Stimulated activated CD8-positive, alpha-beta memory T cell treated with anti-CD3 and anti-CD28 coated beads, Interleukin-7, amount 100 ng/mL, for 1 hour (primary cell): ENCODE results near the gene LYRM1.

Experiments used
- DNase-seq, 2 donors: peaks; one replicate each; pipeline ENCODE4 v3.0.0-alpha.2; 2020; ENCODE audit warnings: low read depth in 2 of 2

The LYRM1 gene

DNA sequence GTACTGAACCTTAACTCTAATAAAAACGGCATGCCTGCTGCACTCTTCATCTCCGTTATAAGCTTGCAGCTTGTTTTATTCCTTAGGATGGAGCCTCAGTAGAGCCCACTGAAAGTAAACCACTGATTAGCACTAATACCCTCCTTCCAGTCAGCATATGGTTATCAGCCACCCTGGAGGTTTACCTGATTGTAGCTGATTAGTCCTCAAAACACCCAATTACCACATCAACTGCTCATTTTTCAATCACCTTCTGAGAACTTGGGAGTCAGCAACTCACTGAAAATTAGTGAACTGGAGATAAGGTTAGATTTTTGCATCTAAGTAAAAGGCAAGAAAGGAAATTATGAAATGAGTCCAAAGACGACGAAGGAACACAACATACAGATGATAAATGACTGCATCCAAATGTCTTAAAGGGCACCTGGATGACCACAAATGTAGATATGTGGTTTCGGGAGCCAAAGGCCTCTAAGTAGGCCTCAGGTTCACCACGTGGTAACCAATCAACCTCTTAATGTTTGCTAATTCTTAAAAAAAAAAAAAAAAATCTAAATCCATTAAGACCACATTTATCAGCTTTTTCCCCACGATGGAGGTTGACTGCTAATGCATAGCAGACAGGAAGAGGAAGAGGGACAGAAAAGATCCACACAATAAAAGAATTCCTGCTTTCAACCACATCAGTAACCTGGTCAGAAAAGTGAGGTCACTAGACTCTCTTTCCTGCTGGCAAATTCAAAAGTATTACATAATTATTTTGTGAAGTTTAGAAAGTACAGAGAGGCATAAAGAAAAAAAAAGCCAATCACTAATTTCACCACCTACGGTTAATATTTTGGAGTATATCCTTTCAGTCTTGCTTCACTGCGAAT lies 28.4 kb upstream of the LYRM1 start:
- DNase-seq = no peak

DNA sequence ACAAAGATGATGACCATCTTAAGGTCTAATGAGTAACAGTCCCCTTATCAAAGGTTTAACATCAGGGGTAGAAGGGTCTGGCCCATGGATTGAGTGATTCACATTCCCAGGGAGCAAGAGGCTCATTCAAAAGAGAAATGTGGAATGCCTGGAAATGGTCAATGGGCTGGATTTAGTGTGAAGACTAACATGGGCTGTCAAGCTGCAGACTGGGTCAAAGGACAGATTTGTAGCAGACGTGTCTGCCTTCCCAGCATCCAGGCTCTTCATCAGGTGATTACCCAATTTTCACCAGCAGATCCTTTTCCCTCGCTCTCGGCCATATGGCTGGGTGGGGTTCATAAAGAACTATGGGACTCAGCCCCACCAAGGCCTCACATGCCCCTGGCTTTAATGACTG lies 27.2 kb upstream of the LYRM1 start:
- no peak for DNase-seq

DNA sequence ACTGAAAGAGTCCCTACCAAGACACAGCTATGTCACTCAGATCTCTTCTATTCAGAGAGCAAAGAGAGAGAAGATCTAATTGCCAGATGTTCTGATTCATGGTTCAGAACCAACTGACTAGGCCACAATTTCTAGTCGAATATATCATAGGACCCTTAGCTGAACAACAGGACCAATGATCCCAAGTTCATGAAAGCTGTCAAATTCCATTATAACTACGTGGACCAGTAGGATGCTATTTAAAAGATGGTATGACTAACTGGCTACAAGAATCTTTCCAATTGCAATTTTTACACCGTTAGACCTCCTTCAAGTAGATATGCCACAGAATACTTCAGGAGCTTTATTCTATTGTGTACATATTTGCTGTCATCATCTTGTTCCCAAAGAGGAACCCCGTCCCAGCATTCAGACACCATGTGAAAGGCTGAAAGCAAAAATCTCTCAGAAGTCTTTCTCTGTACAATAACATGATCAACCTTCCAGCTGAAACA lies 26.4 kb upstream of the LYRM1 start:
- no peak for DNase-seq

DNA sequence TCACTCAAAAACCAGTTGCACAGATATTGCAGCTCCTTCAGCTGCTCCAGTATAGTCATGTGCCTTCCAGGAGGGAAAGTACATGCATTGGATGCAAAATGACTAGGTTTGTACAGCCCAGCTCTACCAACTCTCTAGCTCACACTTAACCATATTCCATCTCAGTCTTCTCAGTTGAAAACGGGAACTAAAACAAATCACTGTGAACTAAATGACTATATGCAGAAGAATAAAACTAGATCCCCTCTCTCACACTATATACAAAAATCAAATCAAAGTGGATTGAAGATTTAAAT lies 25.3 kb upstream of the LYRM1 start:
- no peak for DNase-seq

DNA sequence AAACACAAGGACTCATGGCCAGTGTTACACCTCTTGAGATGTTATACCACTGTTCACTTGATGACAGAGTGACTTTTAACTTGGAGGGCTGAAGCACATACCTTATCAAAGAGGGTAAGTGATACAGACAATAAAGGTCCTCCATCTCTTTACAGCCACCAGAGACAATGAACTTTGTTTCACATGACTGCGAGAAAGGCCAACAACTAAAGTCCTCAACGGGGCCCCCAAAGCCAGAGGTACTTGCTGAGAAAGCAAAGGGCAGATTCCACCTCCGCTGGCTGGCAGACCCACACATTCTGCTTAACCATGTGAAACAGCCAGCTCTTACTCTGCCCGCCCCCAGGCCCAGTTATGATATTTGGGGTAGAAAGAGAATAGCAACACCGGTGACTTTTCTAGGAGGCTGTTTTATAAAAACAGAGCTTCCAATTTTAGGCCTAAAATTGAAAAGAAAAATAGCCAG lies 21.9 kb upstream of the LYRM1 start:
- DNase-seq = no peak

DNA sequence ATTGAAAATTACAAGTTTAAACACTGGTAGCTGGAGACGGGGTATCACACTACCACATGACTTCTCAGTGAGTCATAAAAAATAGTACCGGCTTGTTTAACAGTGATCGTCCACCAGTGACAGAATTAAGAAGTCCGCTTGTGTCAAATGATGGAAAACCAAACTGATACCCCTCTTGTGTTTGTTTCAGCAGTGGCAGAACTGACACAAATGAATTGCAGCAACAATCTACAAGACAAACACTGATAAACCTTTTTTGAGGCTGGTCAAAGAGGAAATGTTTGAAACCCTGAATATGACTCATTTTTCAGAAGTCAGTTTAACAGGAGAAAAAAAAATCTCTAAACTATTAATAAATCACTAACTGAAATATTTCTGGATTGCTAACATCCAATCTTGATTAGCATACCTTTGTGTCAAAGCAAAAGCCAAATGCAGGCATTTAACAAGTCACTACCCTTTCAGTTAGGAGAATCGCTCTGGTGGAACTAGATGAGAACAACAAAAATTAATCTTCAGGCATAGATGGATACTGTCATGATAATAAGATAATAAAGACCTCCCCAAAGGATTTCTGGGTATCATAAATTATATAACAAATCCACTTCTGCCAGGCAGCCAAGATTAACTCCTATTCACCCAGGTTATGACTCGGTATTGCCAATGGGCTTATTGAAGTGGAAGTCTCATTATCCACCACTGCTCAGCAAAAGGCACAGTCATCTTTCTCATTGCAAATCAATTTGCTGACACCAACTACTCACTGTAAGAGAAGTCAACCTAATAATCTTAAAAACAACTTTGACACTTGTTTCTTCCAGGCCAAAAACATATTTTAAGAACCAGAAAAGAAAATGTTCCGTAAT lies 21.2 kb upstream of the LYRM1 start:
- no peak for DNase-seq

DNA sequence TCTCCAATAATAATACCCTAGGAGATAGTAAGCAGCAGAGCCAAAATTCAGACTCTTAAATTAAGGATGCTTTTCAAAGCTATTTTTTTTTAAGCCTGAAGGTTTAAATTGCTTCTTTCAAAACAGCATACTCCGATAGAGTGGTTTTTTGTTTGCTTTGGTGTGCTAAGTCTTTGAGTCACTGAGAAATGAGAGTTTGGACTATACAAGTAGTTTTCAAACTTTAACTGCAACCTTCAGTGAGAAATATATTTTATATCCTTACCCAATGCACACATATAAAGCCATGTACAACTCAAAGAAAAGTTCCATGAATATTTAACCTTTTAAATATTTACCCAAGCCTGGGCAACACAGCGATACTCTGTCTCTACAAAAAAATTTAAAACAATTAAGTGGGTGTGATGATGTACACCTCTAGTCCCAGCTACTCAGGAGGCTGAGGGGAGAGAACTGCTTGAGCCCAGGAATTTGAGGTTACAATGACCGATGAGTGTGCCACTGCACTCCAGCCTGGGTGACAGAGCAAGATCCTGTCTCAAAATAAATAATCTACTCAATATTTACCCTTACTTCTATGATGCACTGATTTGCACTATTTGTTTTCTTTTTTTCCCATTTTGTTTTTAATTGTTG lies 19.6 kb upstream of the LYRM1 start:
- DNase-seq = no peak

DNA sequence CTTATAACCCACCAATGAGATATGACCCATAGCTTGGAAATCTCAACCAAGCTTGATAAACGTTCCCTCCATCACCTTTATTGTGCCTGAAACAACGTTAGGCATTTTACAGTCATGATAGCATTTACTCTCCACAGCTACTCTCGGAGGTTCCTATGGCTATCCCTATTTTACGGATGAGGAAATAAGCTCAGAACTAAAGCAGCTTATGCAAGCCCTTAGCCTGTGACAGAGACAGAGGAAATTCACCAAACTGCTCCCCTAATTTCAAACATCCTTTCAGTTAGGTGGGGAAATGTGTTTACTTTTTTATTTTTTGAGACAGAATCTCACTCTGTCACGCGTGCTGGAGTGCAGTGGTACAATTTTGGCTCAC lies 19.1 kb upstream of the LYRM1 start:
- no peak for DNase-seq

DNA sequence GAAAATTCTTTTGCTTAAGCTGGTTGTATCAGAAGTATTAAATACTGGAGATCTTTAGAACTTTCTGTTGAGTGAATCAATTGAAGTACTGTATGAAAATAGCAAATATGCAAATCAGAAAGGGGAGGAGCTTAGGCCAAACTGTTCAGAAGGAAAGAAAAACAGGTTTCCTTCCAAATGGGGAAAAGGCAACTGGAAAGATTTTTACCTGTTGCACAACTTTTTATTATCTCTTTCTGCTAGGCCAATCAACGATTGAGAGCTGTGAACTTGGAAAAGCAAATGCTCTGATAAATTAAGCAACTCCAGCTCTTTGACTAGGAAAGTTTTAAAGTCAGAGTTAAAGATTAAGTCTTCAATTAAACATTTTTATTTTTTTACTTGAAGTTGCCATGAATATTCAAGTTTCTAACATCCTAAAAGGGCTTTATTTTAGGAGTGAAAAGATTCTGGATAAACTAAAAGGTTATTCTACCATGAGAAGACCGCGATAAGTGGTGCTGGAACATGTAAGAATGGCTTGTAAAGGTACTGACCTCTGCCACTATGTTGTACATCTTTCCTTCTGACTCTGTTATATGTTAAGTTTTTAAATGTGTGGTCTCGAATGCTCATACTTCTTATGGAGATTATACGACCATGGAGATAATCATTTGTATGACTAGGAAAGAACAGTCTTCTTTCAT lies 16.9 kb upstream of the LYRM1 start:
- DNase-seq = no peak

DNA sequence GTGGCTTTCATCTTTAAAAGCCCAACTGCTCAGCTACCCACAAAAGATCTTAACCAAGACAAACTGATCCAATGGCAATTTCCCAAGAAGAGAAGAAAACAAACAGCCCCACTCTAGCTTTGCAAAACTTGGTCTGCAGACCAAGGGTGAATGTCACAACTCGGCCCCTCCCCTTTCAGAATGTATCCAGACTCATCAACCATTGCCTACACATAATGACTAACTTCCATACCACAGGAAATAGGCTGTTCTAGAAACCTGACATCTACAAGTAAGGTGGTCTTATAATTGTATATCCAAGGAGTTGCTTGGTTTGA lies 16.4 kb upstream of the LYRM1 start:
- DNase-seq = no peak

DNA sequence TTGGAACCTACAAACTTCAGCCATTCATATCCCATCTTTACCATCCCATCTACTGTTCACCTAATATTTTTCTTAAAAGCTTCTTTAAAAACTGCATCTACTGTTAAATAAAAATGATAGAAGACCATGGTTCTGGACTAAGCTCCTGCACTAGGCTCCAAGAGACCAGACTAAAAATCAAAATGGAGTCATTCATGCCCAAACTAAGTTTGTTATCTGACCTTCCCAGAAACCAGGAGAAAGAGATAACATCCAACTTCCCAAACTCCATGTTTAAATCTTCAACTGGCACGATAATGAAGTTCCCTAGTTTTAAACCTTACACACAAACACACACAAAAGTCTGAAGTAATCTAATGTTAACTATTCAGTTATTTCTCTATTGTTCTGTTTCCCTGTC lies 14.3 kb upstream of the LYRM1 start:
- DNase-seq = no peak

DNA sequence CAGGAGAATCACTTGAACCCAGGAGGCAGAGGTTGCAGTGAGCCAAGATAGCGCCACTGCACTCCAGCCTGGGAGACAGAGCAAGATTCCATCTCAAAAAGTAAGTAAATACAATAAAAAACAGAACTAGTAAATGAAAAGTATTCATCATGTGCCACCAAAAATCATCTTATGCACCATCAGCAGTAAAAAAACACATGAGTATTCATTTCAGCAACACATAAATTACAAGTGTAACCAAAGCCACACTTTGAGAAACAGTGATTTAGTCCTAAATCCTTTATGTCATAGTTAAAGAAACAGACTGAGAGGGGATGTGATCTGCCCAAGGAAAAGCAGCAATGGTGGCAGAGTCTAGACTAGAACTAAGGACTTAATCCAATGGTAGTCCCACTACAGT lies 13.4 kb upstream of the LYRM1 start:
- no peak for DNase-seq

DNA sequence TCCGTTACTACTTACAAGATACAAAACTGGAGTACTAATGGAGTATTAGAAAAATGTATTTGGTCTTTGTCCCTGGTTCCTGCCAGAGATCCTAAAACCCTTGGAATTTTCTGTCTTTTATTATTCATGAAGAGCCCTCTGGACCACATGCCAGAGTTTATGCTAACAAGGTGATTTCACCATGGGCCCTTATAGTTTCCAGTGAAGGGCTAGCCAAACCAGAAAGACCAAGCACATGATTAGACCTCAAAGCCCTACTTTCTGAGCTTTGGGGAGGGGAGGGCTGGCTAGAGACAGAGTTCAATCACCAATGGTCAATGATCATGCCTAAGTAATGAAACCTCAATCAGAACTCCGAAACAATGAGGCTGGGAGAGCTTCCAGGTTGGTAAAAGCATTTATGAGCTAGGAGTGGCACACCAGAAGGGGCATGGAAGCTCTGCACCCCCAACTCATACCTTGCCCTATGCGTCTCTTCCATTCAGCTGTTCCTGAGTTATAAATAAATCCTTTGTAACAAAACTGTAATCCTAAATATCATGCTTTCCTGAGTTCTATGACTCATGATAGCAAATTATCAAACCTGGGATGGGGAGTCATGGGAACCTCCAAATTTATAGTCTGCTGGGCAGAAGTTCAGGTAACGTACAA lies 10.8 kb upstream of the LYRM1 start:
- no peak for DNase-seq

DNA sequence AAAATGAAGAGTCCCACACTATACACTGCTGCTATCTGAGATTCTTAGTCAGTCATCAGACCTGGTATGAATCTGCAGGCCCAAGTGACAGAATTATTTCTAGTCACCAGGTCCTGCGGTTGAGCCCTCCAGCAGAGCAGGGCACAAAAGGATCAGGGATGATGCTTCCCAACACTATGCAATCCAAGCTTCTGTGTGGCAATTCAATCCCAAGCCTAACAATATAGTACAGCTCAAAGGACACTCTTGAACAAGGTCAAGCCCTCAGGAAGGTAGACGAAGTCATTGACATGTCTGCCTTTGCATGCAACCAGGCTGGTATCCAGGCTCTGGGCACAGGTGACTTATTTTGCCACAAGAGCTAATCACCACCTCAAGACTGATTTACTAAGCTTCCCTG lies 6.2 kb upstream of the LYRM1 start:
- DNase-seq = no peak

DNA sequence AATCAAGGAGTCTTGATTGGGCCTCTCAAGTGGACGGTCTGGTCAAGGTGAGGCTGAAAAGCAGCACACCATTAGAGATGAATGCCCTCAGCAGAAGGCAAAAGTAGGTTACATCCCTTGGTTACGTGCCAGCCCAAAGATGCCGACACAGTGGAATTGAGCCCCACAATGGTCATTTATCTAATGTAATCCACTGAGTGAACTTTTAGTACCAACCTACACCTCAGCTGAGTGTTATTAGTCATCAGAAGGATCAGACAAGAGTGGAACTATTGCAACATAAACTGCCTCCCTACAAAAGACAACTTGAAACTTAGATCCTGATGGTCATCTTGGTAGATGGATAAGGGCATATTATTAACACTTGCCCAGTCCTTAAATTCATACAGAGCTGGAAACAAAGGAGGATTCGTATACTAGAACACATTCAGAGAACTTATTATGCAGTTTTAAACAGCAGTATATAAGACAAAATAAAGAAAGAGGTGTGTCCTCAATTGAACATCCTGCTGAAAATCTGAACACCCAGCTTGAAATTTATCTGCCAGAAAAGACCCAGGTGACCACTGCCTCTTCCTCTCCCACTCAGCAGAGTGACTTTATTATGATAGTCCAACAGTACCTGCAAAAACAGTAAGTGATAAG lies 3.2 kb upstream of the LYRM1 start:
- DNase-seq = no peak

DNA sequence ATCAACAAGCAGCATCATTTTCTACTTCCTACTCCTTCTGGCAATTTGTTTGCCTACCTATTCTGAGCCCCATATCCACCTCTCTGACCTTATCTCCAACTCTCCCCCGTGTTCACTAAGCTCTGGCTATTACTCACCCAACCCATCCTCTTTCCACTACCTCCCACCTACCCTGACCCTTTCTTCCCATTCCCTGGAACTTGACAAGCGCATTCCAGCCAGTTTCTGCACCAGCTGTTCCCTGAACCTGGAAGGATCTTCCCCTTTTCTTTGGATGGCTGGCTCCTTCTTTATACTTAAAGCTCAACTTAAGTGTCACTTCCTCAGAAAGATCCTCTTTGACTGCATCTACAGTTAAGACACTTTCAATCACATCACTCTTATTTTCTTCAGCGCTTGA lies 2.6 kb upstream of the LYRM1 start:
- no peak for DNase-seq

DNA sequence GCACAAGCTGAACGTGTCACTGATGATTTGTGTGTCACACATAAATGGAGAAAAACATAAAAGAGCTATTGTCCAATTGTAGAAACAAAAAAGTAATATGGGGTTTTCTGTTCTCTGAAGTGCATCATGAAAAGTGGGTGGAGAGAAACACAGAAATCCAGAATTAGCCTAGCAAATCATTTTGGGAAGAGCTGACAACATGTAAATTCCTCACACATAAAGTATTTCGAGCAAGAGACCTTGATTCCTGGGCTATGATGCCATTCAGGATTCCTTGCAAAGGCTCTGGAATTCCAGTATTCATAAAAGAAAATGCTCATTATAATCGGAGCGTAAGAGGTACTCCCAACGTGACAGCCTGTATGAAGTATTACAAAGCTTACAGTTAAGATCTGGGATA lies 1.5 kb upstream of the LYRM1 start:
- no peak for DNase-seq

DNA sequence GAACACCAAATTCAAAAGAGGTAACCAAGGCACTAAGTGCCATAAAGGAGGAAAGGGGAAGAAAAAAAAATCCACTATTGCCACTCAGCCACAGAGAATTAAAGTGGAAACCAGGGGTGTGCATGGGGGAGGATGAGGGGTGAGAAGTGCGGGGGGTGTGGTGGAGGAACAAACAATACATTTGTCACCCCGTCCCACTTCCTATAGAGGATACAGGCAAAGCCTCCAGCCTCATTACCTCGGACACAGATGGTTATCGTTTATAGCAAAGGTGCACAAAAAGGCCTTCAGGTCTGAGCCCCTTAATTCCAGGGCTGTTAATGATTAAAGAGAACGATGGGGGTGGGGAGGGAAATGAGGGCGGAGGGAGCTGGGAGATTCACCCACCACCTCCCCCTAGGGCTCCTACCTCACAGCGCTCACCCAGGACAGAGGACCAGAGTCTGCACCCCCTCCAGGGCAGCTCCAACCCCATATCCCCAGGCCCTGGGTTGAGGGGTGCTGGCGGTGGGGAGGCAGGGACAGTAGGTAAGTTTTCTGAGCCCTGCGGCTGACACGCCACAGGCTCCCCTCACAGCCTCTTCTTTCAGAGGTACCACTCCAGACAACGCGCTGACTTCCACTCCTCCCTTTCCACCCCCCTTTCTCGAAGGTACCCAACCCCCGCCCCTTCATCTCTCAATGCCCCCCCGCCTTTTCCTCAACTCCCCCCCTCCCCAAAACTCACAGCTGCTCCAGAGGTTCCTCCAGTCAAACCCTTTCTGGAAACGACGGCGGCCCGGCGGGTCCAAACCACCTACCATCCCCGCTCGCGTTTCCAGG lies 883 bp upstream of the LYRM1 start:
- no peak for DNase-seq

DNA sequence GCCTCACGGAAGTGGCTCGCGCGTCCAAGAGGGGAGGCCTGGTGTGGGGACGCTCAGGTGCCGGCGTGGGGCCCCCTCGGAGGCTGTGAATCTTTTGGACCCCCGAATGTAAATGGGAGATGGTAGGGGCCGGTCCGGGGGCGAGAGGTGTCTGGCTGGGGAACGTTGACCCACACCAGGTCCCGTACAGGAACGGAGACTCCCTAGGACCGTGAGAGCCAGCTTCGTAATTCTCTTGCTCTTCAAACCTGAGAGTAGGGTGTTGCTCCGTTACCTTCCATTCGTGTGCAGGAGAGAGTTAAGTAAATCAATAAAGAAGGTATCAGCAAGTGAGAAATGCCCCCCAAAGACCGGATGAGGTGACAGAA lies 481 bp downstream of the LYRM1 start:
- no peak for DNase-seq

DNA sequence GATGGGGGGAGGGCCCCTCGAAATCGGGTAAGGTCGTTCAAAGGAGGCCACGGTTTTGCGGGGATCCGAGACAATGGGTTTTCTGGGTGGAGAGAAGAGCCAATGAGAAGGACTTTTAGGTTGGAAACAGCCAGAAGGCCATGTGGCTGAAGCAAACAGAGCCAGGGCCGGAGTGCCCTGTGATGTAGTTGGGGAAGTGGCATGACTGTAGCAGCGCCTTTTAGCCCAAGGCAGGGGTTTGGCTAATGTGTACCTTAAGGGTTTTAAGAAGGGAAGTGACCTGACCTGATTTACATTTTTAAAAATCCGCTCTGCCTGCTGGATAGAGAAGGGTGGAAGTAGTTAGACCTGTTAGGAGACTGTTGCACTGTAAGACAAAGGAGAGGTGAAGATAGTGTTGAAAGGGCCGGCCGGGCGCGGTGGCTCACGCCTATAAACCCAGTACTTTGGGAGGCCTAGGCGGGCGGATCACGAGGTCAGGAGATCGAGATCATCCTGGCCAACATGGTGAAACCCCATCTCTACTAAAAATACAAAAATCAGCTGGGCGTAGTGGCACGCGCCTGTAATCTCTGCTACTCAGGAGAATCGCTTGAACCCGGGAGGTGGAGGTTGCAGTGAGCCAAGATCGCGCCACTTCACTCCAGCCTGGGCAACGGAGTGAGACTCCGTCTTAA lies 1.0 kb downstream of the LYRM1 start:
- no peak for DNase-seq
